GM18526 (cell line): ENCODE measurements around the gene RAB6B.
A peak's percentile ranks its signal among the peaks of the same experiment; 100 is the strongest.

ENCODE experiments used
- POLR2A ChIP-seq: IDR thresholded peaks from 3 replicates; pipeline ENCODE4 v1.6.1; 2011; ENCODE audit not compliant: insufficient read length; ENCODE audit errors: extremely low read depth

RAB6B gene

DNA sequence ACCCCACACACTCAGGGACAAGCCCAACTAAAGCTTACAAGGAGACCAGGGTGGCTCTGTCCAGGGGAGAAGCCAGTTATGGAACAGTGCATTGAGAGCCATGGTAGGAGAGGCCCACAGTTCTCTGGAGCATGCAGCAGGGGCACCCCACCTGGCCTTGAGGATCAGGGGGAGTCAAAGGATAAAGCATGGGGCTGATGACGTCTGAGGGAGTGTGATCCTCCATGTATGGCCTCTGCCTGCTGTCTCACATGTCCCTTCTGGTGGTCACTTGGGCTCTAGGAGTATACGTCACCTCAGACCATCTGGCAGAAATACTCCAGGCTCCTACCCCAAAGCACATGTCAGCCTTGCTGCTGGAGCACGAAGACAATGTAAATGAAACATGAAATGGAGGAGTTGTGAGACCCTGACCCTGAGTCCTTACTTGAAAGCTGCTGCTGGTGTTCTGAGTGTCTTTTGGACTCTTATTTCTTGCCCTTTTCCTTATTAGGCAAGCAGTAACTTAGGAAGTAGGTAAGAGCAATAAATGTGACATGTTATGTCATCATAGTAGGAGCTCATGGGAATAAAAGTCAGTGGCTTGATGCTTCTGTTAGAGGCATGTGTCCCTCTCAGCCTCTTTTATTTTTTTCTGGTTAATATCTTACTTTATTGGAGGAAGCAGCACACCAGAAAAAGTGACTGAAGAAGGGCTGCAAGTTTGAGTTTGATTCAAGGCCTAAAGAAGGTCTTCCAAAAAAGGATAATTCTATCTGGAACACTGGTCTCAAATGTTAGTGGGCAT, 74.6 kb downstream of the RAB6B start:
- TF ChIP-seq POLR2A = no peak

DNA sequence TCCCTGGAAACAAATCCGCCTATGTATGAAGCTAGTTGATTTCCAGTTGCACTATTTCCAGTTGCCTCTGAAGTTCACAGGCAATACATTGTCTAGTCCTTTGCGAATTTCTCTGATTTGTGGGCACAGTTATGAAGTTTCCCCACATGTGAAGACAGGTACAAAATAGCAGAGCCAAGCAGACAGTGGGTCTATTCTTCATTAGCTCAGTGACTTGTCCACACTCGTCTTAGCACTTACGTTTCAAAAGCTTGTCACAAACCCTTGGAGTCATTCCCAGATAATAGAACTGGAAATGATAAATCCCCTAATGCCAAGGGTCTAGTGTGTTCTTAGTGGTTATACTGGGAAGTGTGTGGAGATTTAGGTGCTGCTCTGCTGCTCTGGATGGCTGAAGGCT, 75.6 kb downstream of the RAB6B start:
- TF ChIP-seq POLR2A = no peak

DNA sequence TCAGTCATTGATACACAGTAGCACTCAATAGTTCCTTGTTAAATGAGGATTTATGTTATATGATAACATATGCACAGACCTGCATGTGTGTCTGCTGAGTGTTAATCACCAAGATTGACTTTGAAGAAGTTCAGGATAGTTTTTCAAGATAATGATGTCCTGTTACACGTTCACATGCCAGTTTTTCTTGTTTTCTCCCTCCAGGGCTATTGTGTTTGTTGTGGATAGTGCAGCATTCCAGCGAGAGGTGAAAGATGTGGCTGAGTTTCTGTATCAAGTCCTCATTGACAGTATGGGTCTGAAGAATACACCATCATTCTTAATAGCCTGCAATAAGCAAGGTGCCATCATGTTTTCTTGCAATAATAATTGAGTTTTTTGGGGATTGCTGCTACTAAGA, 80.3 kb downstream of the RAB6B start:
- no peak for TF ChIP-seq POLR2A

DNA sequence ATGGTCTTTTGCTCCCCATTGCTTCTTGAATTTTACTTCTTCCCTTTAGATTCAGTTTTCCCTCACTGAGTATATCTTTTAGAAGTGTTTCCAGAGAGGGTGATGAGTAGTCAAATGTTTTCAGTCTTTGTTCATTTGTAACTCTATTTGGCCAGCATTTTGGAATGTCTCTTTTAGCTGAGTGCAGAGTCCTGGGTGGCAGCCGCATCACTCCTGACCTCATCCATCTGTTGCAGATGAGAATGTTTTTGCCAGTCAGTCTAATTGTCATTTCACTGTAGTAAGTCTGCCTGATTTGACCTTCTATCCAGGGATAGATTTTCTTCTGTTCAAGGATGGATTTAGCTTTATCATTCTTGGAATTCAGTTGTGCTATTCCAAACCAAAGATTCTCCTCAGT, 82.8 kb downstream of the RAB6B start:
- TF ChIP-seq POLR2A = no peak

DNA sequence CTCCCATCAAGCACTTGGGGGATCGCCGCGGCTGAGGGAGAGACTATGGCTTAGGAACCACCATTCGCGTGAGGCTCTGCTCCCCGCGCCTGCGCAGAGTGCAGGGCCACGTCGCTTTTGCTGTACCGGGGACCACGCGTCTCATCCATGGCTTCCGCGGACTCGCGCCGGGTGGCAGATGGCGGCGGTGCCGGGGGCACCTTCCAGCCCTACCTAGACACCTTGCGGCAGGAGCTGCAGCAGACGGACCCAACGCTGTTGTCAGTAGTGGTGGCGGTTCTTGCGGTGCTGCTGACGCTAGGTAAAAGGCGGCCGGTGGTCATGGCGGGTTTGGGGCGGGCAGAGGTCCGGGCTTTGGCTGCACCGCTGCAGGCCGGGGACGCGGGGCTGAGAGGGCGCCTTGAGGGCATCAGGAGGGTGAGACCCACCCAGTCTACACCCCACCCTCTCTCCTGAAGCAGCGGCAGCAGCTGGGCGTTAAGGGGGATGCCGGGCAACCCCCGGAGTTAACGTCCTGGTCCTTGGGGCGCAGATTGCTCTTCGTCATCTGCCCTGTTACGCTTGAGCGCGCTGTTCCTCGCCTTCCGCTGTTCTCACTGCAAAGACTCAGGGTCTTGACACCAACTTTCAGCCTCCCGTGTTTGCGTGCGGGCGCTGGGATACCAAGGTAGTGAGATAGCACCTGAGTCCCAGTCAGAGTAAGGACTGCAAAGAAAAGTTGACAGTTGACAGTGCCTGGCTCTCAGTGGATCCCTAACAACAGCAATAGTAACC, 89.8 kb downstream of the RAB6B start, which contains the start of gene SRPRB:
TSS of gene SRPRB (plus strand) at position 114 of the 774 bp plus-strand sequence. CDS start at position 148, 34 bp downstream.
- TF ChIP-seq POLR2A = peak; percentile 86

DNA sequence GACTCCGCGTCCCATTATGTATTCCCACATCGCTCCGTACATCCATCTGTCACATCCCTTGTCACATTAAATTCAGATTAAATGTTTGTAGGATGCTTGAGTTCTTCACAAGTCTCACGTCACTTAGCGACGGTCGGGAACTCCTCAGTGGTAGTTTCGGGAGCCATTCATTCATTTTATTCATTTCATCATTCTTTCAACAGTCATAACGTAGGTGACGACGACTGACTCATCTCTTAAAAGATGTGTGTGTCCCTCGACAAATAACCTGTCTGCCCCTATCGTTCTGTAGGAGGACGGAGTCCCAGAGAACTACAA, 90.3 kb downstream of the RAB6B start:
- no peak for TF ChIP-seq POLR2A

DNA sequence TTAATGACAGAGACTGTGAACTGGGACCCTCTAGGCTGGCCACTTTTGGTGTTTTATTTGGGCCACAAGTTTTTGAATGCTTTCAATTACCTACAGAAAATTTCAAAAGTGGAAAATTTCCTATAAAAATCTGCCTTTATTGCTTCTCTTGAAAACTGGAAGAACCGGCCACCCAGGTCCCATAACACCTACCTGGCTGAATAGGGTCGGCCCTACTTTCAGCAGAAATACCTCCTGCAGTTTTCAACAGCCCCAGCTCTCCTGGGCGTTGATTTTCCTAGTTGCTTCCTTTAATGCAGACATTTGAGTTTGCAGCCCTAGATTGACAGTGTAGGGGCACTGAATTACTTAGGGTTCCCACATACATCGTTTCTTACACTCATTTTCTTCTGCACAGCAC, 90.8 kb downstream of the RAB6B start:
- no peak for TF ChIP-seq POLR2A

DNA sequence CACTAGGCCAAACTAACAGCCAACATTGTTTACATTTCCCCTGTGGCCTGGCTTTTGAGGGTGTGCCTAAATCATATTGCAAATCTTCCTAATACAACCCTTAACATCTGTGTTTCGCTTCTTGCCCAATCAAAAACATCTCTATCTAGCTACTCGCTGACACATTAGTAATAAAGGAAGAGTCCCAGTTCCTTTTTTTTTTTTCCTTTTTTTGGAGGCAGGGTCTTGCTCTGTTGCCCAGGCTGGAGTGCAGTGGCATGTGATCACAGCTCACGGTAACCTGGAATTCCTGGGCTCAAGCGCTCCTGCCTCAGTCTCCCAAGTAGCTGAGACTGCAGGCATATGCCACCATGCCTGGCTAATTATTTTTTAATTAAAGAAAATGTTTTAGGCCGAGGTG, 92.2 kb downstream of the RAB6B start:
- TF ChIP-seq POLR2A = no peak

DNA sequence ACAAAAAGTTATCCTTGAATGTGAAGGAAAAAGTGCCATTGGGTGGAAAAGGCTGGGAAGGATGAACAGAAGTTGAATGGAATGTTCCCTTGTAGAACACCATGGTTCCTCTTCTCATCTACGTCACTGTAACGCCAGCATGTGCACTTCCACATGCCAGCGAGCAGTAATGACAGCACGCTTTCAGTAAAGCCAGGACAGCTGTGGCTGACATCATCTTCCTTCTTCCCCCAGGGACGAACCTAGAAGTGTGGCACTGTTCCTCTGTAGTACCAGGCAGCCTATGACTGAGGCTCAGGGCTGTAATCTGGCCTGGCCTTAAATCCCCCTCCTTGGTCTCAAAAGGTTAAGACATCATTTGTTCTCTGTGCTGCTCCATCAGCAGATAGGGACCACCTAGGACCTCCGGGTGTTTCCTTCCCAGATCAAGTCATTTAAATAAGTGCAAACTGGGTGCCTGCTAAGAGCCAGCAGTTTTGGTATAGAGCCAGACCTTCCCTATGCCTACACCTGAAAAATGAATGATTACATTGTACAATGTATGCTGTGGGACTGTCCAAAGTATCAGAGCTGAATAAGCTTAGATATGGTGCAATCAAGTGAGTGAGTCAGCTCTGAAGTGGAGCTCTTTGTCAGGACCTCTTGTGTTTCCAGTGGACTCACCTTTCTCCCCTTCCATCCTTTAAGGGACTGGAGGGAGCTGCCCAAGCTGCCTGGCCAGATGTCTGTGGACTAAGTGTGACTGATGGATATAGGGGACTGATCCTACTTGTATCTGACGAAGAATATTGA, 95.7 kb downstream of the RAB6B start:
- no peak for TF ChIP-seq POLR2A

DNA sequence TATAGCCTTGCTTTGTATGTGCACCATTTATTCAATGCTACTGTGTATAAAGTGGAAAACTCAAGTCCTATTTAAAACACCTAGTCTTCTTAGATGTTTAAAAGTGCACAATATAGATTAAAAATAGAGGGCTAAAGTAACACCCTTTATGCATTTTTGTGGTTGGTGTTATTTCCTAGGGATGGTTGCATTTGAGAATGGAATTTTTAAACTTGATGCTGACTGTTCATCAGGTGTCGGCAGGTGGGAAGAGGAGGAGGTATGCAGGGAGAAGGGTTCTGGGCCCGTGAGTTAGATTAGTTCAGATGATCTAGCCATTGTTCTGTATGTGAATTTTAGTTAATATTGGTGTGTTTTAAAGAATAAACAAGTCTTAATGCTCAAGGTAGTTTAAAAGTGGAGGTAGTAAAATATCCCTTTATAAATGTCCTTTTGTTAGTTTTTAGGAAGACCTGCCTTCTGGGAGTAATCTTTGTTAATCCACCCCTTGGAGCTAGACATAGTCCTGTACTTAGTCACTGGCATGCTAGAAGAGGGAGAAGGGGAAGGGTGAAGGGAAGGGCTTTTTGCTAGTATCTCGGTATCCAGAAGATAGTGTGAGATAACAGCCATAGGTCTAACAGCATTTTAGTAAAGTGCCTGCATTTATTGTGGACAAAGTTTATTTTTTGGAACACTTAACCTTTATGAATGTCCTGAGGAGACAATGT, 98.1 kb downstream of the RAB6B start:
- TF ChIP-seq POLR2A = no peak

DNA sequence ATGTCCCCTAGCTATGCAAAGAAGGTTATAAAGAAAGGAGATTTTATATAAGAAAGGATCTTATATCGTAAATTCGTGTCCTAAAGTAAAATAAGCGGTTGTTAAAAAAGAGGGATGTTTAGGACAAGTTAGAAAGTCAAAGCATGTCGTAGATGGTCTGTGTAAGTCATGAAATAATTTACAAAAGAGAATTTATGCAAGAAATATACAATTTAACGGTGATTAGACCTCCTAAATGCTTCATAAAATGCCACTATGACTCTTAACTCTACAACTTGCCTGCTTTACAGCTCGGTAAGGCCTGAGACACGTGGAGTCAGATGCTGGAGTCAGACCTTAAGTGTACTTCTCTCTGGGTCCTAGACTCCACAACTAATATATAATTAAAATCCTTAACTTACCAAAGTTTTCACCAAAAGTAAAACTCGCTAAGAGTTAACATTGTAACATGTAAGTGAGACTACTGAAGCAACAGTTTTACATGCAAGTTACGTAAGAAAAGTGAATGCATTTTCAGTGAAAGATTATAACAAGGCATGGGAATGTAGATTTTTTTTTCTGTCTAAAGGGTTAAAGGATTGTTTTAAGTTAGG, 103.4 kb downstream of the RAB6B start:
- TF ChIP-seq POLR2A = no peak

DNA sequence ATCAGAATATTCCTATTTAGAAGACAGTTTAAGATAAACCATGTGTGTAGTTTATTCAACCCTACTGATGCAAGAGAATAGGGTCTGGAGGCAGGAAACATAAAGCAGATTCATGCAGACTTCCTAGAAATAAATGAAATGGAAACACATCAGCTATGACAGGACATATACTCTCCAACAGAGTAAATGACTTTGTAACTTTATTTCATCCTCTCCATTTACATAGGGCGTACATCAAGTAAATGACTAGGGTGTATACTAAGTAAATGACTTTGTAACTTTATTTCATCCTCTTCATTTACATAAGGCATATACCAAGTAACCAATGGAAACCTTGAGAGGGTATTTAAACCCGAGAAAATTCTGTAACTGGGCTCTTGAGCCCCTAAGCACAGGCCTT, 107.7 kb downstream of the RAB6B start:
- no peak for TF ChIP-seq POLR2A

DNA sequence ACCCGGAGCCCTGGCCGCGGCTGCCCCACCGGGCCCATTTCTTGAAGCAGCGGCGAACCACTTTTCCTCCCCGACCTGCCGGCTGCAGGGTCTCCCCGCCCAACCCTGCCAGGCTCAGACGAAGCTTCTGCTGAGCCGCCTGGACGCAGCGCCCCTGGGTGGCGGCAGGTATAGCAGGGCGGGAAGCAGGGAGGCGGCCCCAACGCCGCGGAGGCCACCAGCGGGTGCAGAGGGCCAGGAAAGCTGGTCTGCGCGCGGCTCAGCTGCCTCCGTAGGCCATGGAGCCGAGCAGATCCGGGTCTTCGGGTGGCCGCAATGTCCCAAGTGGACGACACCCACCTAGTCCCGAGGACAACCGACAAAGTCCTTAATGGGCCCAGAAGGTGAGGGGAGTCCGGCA, 111.9 kb downstream of the RAB6B start:
- TF ChIP-seq POLR2A = no peak

DNA sequence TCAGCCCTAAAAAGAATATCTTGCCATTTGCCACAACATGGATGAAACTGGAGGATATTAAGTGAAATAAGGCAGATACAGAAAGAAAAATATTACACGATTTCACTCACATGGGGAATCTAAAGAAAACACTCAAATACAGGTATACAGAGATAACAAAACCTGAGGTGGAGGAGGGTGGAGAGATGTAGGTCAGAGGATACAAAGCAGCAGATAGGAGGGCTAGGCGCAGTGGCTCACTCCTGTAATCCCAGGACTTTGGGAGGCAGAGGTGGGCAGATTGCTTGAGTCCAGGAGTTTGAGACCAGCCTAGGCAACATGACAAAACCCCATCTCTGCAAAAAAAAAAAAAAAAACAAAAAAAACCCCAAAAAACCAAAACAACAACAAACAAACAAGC, 113.2 kb downstream of the RAB6B start:
- no peak for TF ChIP-seq POLR2A

DNA sequence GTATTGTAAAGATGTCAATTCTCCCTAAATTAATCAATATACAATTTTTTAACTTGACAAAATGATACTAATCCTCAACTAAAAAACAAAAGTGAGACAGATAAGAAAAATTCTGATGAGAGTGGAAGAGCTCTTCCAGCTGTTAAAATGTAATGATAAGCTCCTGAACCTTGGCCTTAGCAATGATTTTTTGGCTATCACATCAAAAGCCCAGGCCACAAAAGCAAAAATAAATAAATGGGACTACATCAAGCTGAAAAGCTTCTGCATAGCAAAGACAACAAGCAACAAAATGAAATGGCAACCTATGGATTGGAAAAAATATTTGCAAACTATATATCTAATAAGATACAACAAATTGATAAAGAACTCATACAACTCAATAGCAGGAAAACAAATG, 114.1 kb downstream of the RAB6B start:
- no peak for TF ChIP-seq POLR2A
